ENCODE measurements around the gene ATP2C2. TPM values are rescaled to one million over a fixed set of nuclear protein-coding genes. Genes with fewer than 3 reads are reported as not detected.

Gene ATP2C2
- total and polyA plus RNA-seq, 8 donors = 1.1 to 141 (median 4.2) TPM; not detected in 2

DNA sequence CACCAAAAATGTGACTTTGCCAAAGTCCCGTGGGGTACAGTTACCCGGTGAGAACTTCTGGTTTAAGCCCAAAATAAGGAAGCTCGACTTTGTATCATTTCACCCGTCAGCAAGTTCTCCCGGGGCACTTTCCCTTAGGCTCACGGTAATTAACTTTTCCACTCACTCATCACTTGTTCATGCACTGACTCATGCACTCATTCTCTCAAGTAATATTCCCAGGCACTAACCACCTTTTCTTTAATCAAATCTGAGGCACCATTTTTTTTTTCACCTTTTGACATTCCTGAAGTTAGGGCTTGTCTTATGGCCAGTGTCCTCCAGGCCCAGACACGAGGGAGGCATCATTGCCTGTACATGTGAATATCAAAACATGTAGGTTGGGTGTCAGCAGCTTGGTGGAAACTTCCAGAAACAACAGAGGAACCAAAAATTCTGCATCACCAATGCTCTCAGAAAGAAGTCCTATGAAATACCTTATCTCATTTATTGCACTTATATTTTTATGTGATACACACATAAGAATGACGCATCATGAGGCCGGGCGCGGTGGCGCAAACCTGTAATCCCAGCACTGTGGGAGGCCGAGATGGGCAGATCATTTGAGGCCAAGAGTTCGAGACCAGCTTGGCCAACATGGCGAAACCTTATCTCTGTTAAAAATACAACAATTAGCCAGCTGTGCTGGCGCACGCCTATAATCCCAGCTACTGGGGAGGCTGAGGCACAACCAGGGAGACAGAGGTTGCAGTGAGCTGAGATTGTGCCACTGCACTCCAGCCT lies 36.1 kb upstream of the ATP2C2 start:
- intact Hi-C loops (cut with DNase I; ENCODE audit: low total_unique reads) = no loop called here
- peaks cover 5 to 19% (median 11%) of the 10 kb centered on the region in 4 donors for H3K9me3 ChIP-seq
- no peaks in the 10 kb centered on the region for H3K4me1 ChIP-seq
- H3K4me3 ChIP-seq = no peak overlapping the region
- H3K27ac ChIP-seq = no peak overlapping the region
- 87 to 91% (median 90%) methylated on average over 17 of the region's 17 CpGs for WGBS, 5 donors
- H3K27me3 ChIP-seq = no peaks in the 10 kb centered on the region
- no peak for DNase-seq
- TF ChIP-seq POLR2A (IDR thresholded peaks at IDR 0.05) (no peak), EP300 (IDR thresholded peaks at IDR 0.05) (no peak), CTCF (IDR thresholded peaks at IDR 0.05) (no peak), POLR2AphosphoS5 (IDR thresholded peaks at IDR 0.05) (no peak)
- H3K36me3 ChIP-seq = peaks cover 0 to 42% (median 12%) of the 10 kb centered on the region in 4 donors

DNA sequence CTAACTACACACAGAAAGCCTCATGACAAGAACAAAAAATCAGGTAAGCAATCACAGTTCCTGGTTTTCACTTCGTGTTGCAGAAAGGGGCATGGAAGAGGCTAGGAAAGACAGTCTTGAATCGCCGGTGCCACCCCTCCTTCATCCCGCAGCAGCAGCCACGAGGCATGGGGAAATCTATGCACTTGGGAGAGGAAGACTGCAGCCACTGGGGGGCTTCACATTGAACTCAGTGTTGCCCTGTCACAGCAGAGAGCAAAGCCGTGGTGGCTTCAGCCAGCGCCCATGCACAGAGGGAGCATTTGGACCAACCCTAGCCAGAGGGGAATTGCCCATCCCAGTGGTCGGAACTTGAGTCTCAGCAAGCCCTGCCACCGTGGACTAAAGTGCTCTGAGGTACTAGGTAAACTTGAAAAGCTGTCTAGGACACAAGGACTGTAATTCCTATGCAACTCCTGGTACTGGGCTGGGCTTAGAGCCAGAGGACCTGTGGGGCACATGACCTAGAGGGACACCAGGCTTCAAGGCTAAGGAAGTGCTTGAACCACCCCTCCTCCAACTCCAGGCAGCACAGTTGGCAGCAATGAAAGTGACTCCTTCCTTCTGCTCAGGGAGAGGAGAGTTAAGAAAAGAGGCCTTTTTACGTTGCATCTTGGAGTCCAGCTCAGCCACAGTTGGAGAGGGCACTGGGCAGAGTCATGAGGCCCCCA lies 35.2 kb upstream of the ATP2C2 start:
- Histone ChIP-seq H3K27ac (no peak overlapping the region), H3K4me3 (no peak overlapping the region), H3K9me3 (peaks cover 5 to 28% (median 15%) of the 10 kb centered on the region in 4 donors), H3K4me1 (no peaks in the 10 kb centered on the region), H3K27me3 (no peaks in the 10 kb centered on the region), H3K36me3 (peaks cover 0 to 34% (median 9%) of the 10 kb centered on the region in 4 donors)
- peak; percentile 35 to 75 for DNase-seq
- 50 to 78% (median 67%) methylated on average over 10 of the region's 10 CpGs for WGBS, 5 donors
- no peak for TF ChIP-seq POLR2AphosphoS5 (IDR thresholded peaks at IDR 0.05)
- TF ChIP-seq CTCF (IDR thresholded peaks at IDR 0.05) = no peak
- no peak for TF ChIP-seq EP300 (IDR thresholded peaks at IDR 0.05)
- no peak for TF ChIP-seq POLR2A (IDR thresholded peaks at IDR 0.05)
- intact Hi-C loops (cut with DNase I; ENCODE audit: low total_unique reads) = no loop called here

- DNase-seq = no peak
- 59 to 75% (median 71%) methylated on average over 3 of the region's 3 CpGs for WGBS, 5 donors
Measured at GRCh38 chr16:84334058-84334457, 34.3 kb upstream of the ATP2C2 start.

More at GRCh38 chr16:84334058-84334457, 34.3 kb upstream of the ATP2C2 start:
- Histone ChIP-seq H3K36me3 (peaks cover 0 to 28% (median 7%) of the 10 kb centered on the region in 4 donors), H3K4me1 (no peaks in the 10 kb centered on the region), H3K4me3 (no peak overlapping the region), H3K9me3 (peaks cover 5 to 28% (median 15%) of the 10 kb centered on the region in 4 donors), H3K27ac (no peak overlapping the region), H3K27me3 (no peaks in the 10 kb centered on the region)
- TF ChIP-seq CTCF (IDR thresholded peaks at IDR 0.05) (no peak), EP300 (IDR thresholded peaks at IDR 0.05) (no peak), POLR2AphosphoS5 (IDR thresholded peaks at IDR 0.05) (no peak), POLR2A (IDR thresholded peaks at IDR 0.05) (no peak)
- intact Hi-C loops (cut with DNase I; ENCODE audit: low total_unique reads) = no loop called here
